DND-41 (cell line): ENCODE measurements around the gene CALR.
A peak's percentile ranks its signal among the peaks of the same experiment; 100 is the strongest.

Experiments used
- ATAC-seq: fragments of 200-7000 bp; cut with Tn5 transposase; 3 replicates; pipeline ENCODE4 v1.9.1; 2021; ENCODE audit warnings: low read depth; ENCODE audit not compliant: insufficient read depth
- DNase-seq: peaks from one replicate; pipeline ENCODE4 v3.0.0-alpha.2; 2020
- H2AFZ ChIP-seq: 2 replicates; pipeline ENCODE4 v1.6.0; 2012; ENCODE audit warnings: low read depth, low read length
- H3K27ac ChIP-seq: 2 replicates; pipeline ENCODE4 v1.5.1; 2012; ENCODE audit warnings: low read length, inconsistent platforms
- H3K27me3 ChIP-seq: fragments of 200-600 bp; sonication (generic); 2 replicates; pipeline ENCODE4 v1.6.0; 2012; ENCODE audit warnings: low read length, mild to moderate bottlenecking, inconsistent platforms; ENCODE audit not compliant: insufficient read depth, poor library complexity
- H3K36me3 ChIP-seq: 2 replicates; pipeline ENCODE4 v1.5.1; 2012; ENCODE audit warnings: low read length, inconsistent platforms; ENCODE audit not compliant: insufficient read depth
- H3K4me1 ChIP-seq: 2 replicates; pipeline ENCODE4 v1.5.1; 2012; ENCODE audit warnings: mild to moderate bottlenecking, low read length; ENCODE audit not compliant: insufficient read depth
- H3K4me2 ChIP-seq: 2 replicates; pipeline ENCODE4 v1.6.0; 2012; ENCODE audit warnings: mild to moderate bottlenecking, moderate library complexity, low read length, inconsistent platforms; ENCODE audit not compliant: insufficient read depth
- H3K4me3 ChIP-seq, 2 experiments: fragments of 200-600 bp in 1 of 2; shearing (Covaris generic) in 1 of 2; 2 replicates each; pipeline ENCODE4 v1.5.1; 2012 to 2016; ENCODE audit warnings: inconsistent platforms in 2 of 2, low read length in 2 of 2, mild to moderate bottlenecking in 2 of 2, low read depth in 1 of 2, moderate library complexity in 1 of 2
- H3K79me2 ChIP-seq: 2 replicates; pipeline ENCODE4 v1.6.0; 2012; ENCODE audit warnings: low read length, inconsistent platforms; ENCODE audit not compliant: insufficient read depth
- H3K9ac ChIP-seq: 2 replicates; pipeline ENCODE4 v1.6.0; 2012; ENCODE audit warnings: low read depth, mild to moderate bottlenecking, inconsistent platforms, low read length, moderate library complexity
- H3K9me3 ChIP-seq: 2 replicates; pipeline ENCODE4 v1.5.1; 2012; ENCODE audit warnings: low read length, moderate library complexity, mild to moderate bottlenecking, inconsistent platforms; ENCODE audit not compliant: insufficient read depth, severe bottlenecking
- H4K20me1 ChIP-seq: 2 replicates; pipeline ENCODE4 v1.6.0; 2012; ENCODE audit warnings: low read length; ENCODE audit not compliant: insufficient read depth
- EZH2 ChIP-seq: IDR thresholded peaks from 3 replicates; pipeline ENCODE4 v1.6.1; 2012; ENCODE audit warnings: borderline replicate concordance, low read depth, mild to moderate bottlenecking, moderate library complexity, low read length, inconsistent platforms; ENCODE audit not compliant: severe bottlenecking
- TF ChIP-seq, protein P1 (sequence below): IDR thresholded peaks from 2 replicates; pipeline ENCODE4 v1.5.1; 2012; ENCODE audit warnings: borderline replicate concordance, low read length, moderate library complexity, mild to moderate bottlenecking; ENCODE audit not compliant: poor library complexity, severe bottlenecking; ENCODE audit errors: extremely low read depth

The CALR gene

DNA sequence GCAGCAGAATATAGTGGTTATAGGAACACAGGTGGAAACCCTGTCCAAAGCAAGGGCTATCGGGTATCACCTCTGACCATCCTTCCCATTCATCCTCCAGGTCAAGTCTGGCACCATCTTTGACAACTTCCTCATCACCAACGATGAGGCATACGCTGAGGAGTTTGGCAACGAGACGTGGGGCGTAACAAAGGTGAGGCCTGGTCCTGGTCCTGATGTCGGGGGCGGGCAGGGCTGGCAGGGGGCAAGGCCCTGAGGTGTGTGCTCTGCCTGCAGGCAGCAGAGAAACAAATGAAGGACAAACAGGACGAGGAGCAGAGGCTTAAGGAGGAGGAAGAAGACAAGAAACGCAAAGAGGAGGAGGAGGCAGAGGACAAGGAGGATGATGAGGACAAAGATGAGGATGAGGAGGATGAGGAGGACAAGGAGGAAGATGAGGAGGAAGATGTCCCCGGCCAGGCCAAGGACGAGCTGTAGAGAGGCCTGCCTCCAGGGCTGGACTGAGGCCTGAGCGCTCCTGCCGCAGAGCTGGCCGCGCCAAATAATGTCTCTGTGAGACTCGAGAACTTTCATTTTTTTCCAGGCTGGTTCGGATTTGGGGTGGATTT is 5.1 kb downstream of the CALR start:
- TF ChIP-seq, protein P1, sequence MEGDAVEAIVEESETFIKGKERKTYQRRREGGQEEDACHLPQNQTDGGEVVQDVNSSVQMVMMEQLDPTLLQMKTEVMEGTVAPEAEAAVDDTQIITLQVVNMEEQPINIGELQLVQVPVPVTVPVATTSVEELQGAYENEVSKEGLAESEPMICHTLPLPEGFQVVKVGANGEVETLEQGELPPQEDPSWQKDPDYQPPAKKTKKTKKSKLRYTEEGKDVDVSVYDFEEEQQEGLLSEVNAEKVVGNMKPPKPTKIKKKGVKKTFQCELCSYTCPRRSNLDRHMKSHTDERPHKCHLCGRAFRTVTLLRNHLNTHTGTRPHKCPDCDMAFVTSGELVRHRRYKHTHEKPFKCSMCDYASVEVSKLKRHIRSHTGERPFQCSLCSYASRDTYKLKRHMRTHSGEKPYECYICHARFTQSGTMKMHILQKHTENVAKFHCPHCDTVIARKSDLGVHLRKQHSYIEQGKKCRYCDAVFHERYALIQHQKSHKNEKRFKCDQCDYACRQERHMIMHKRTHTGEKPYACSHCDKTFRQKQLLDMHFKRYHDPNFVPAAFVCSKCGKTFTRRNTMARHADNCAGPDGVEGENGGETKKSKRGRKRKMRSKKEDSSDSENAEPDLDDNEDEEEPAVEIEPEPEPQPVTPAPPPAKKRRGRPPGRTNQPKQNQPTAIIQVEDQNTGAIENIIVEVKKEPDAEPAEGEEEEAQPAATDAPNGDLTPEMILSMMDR = no peak
- TF ChIP-seq EZH2 = no peak
- H3K27me3 ChIP-seq = no peaks in the 10 kb centered on the region
- no peak for ATAC-seq
- H4K20me1 ChIP-seq = peaks cover 57% of the 10 kb centered on the region
- no peak overlapping the region for H3K4me3 ChIP-seq
- H3K4me2 ChIP-seq = peak overlapping the region; percentile 46; the same call in 1 of the 2 replicates
- H2AFZ ChIP-seq = no peak overlapping the region
- peaks cover 80% of the 10 kb centered on the region for H3K79me2 ChIP-seq
- peak overlapping the region; percentile 20; the same call in 1 of the 2 replicates for H3K27ac ChIP-seq
- peak overlapping the region; percentile 10; the same call in 1 of the 2 replicates for H3K9ac ChIP-seq
- no peak for DNase-seq
- peaks cover 76% of the 10 kb centered on the region for H3K4me1 ChIP-seq
- H3K36me3 ChIP-seq = peaks cover 87% of the 10 kb centered on the region
- H3K9me3 ChIP-seq = no peaks in the 10 kb centered on the region

DNA sequence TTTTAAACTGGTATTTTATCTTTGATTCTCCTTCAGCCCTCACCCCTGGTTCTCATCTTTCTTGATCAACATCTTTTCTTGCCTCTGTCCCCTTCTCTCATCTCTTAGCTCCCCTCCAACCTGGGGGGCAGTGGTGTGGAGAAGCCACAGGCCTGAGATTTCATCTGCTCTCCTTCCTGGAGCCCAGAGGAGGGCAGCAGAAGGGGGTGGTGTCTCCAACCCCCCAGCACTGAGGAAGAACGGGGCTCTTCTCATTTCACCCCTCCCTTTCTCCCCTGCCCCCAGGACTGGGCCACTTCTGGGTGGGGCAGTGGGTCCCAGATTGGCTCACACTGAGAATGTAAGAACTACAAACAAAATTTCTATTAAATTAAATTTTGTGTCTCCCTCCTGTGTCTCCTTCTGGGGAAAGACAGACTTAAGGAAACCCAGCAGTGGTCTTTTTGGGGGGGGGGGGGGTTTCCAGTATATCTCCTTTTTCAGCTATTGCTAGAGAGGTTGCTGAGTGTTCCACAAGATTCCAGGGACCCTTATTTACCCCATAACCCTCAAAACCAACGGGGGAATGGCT is 5.8 kb downstream of the CALR start:
- TF ChIP-seq, protein P1 = no peak
- TF ChIP-seq EZH2 = no peak
- Histone ChIP-seq H4K20me1 (peaks cover 56% of the 10 kb centered on the region), H3K4me3 (no peak overlapping the region), H3K4me1 (peaks cover 82% of the 10 kb centered on the region), H3K36me3 (peaks cover 87% of the 10 kb centered on the region), H3K79me2 (peaks cover 80% of the 10 kb centered on the region), H3K27ac (no peak overlapping the region), H3K9me3 (no peaks in the 10 kb centered on the region), H3K9ac (no peak overlapping the region; the same call in 1 of the 2 replicates), H2AFZ (no peak overlapping the region), H3K27me3 (no peaks in the 10 kb centered on the region), H3K4me2 (peak overlapping the region; percentile 10; the same call in 1 of the 2 replicates)
- ATAC-seq = no peak
- DNase-seq = no peak

DNA sequence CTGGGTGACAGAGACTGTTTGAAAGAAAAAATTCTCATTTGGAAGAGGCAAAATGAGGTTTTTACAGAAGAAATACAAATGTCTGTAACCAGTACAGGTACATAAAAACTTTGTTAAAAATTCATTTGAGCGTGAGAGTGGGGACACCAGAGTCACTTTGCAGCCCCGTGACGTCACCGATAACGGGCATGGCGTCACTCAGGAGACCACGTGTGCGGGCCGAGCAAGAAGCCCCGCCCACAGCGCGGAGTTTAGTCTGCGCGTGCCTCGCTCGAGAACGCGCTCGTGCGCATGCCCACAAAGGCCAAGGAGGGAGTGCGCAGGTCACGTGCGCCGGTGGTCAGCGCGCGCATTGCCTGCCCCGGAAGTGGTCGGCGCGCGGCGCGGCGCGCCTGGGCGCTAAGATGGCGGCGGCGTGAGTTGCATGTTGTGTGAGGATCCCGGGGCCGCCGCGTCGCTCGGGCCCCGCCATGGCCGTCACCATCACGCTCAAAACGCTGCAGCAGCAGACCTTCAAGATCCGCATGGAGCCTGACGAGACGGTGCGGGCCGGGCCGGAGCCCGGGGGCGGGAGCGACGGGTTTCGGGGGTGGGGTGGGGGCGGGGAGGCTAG is 7.2 kb downstream of the CALR start, which contains the start of gene RAD23A:
Gene RAD23A (plus strand): TSS at position 384 of the 613 bp plus-strand sequence. CDS start 87 bp downstream, at position 471.
- peaks cover 50% of the 10 kb centered on the region for H4K20me1 ChIP-seq
- peak within 1 kb of the TSS; percentile 57 for H2AFZ ChIP-seq
- H3K4me1 ChIP-seq = peaks cover 68% of the 10 kb centered on the region
- peak within 1 kb of the TSS; percentile 50 to 69; a peak in 3 of 4 replicates for H3K4me3 ChIP-seq
- no peak for TF ChIP-seq EZH2
- TF ChIP-seq, protein P1 = no peak
- H3K36me3 ChIP-seq = peaks cover 87% of the 10 kb centered on the region
- peak within 1 kb of the TSS; percentile 67 for H3K9ac ChIP-seq
- H3K4me2 ChIP-seq = peak within 1 kb of the TSS; percentile 80
- H3K27me3 ChIP-seq = no peaks in the 10 kb centered on the region
- ATAC-seq (peak; percentile 82), DNase-seq (peak; percentile 97)
- H3K9me3 ChIP-seq = no peaks in the 10 kb centered on the region
- peaks cover 76% of the 10 kb centered on the region for H3K79me2 ChIP-seq
- H3K27ac ChIP-seq = peak within 1 kb of the TSS; percentile 84
